ENCODE data around the gene C5orf46. TPM values are rescaled to one million over a fixed set of nuclear protein-coding genes. Genes with fewer than 3 reads are reported as not detected.

C5orf46 gene
- total and polyA plus RNA-seq, 4 donors: not detected

DNA sequence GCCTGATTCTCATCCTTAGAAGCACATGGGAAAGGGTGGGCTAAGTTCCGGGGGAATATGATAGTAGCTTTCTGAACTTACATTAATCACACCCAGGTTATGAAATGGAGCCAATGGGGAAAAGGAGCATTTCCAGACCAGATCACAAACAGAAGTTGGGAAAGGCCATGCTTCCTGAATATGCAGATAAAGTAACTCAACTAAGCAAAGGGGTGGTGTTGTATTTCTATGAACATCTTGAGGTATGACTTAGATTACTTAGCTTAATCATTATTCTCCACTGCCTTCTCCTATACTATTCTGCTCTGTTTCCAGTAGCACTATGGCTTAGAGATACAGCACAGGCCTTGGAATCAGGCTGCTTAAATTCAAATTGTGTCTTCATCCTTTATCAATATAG, 10.5 kb downstream of the C5orf46 start:
- 83% methylated on average over 1 of the region's 1 CpG for WGBS

GRCh38 chr5:147893820-147894219, 12.5 kb downstream of the C5orf46 start:
- Histone ChIP-seq H3K9ac (ENCODE audit: low read depth in 1 of 2, low read length in 2 of 2) (no peak overlapping the region), H3K27ac (ENCODE audit: low read depth in 1 of 2, low read length in 2 of 2) (no peak overlapping the region), H3K4me3 (ENCODE audit: low read depth in 1 of 3, low read length in 3 of 3) (no peak overlapping the region), H3K4me1 (ENCODE audit: control insufficient read depth in 4 of 4, insufficient read depth in 4 of 4, low read length in 3 of 4) (no peaks in the 10 kb centered on the region), H3K27me3 (ENCODE audit: control insufficient read depth in 4 of 4, insufficient read depth in 4 of 4, low read length in 3 of 4) (no peaks in the 10 kb centered on the region), H3K9me3 (ENCODE audit: control insufficient read depth in 4 of 4, low read length in 3 of 4) (no peaks in the 10 kb centered on the region), H3K36me3 (ENCODE audit: control insufficient read depth in 4 of 4, insufficient read depth in 3 of 4, low read depth in 1 of 4, low read length in 3 of 4) (no peaks in the 10 kb centered on the region)
- TF ChIP-seq GABPA (IDR thresholded peaks at IDR 0.05 in 1 of 2, conservative IDR thresholded peaks at IDR 0.05 in 1 of 2): no peak
- no peak for TF ChIP-seq ZBTB33 (IDR thresholded peaks at IDR 0.05)
- no peak for TF ChIP-seq FOXA2 (IDR thresholded peaks at IDR 0.05)
- TF ChIP-seq HNF4G (IDR thresholded peaks at IDR 0.05): no peak
- TF ChIP-seq MAX (IDR thresholded peaks at IDR 0.05): no peak
- DNase-seq (ENCODE audit: low spot score): no peak
- WGBS: 52% methylated on average over 2 of the region's 2 CpGs

More for the DNA sequence above, 10.5 kb downstream of the C5orf46 start:
- no peak overlapping the region for H3K27ac ChIP-seq (ENCODE audit: low read depth in 1 of 2, low read length in 2 of 2)
- no peak overlapping the region for H3K4me3 ChIP-seq (ENCODE audit: low read depth in 1 of 3, low read length in 3 of 3)
- no peaks in the 10 kb centered on the region for H3K27me3 ChIP-seq (ENCODE audit: control insufficient read depth in 4 of 4, insufficient read depth in 4 of 4, low read length in 3 of 4)
- no peak for DNase-seq (ENCODE audit: low spot score)
- no peaks in the 10 kb centered on the region for H3K36me3 ChIP-seq (ENCODE audit: control insufficient read depth in 4 of 4, insufficient read depth in 3 of 4, low read depth in 1 of 4, low read length in 3 of 4)
- H3K9me3 ChIP-seq (ENCODE audit: control insufficient read depth in 4 of 4, low read length in 3 of 4): no peaks in the 10 kb centered on the region
- no peak for TF ChIP-seq FOXA1 (IDR thresholded peaks at IDR 0.05)
- H3K9ac ChIP-seq (ENCODE audit: low read depth in 1 of 2, low read length in 2 of 2): no peak overlapping the region
- no peaks in the 10 kb centered on the region for H3K4me1 ChIP-seq (ENCODE audit: control insufficient read depth in 4 of 4, insufficient read depth in 4 of 4, low read length in 3 of 4)

- Histone ChIP-seq H3K4me3 (ENCODE audit: low read depth in 1 of 3, low read length in 3 of 3) (no peak overlapping the region), H3K27ac (ENCODE audit: low read depth in 1 of 2, low read length in 2 of 2) (no peak overlapping the region), H3K9ac (ENCODE audit: low read depth in 1 of 2, low read length in 2 of 2) (no peak overlapping the region), H3K27me3 (ENCODE audit: control insufficient read depth in 4 of 4, insufficient read depth in 4 of 4, low read length in 3 of 4) (no peaks in the 10 kb centered on the region), H3K36me3 (ENCODE audit: control insufficient read depth in 4 of 4, insufficient read depth in 3 of 4, low read depth in 1 of 4, low read length in 3 of 4) (no peaks in the 10 kb centered on the region), H3K9me3 (ENCODE audit: control insufficient read depth in 4 of 4, low read length in 3 of 4) (no peaks in the 10 kb centered on the region), H3K4me1 (ENCODE audit: control insufficient read depth in 4 of 4, insufficient read depth in 4 of 4, low read length in 3 of 4) (no peaks in the 10 kb centered on the region)
- 56% methylated on average over 3 of the region's 3 CpGs for WGBS
- TF ChIP-seq HNF4A (conservative IDR thresholded peaks at IDR 0.05): no peak
- no peak for TF ChIP-seq YY1 (IDR thresholded peaks at IDR 0.05)
- DNase-seq (ENCODE audit: low spot score): no peak
Observed at GRCh38 chr5:147892696-147893296, 13.5 kb downstream of the C5orf46 start.

GRCh38 chr5:147887930-147888329, 18.4 kb downstream of the C5orf46 start:
- Histone ChIP-seq H3K27ac (ENCODE audit: low read depth in 1 of 2, low read length in 2 of 2) (no peak overlapping the region), H3K27me3 (ENCODE audit: control insufficient read depth in 4 of 4, insufficient read depth in 4 of 4, low read length in 3 of 4) (no peaks in the 10 kb centered on the region), H3K4me3 (ENCODE audit: low read depth in 1 of 3, low read length in 3 of 3) (no peak overlapping the region), H3K36me3 (ENCODE audit: control insufficient read depth in 4 of 4, insufficient read depth in 3 of 4, low read depth in 1 of 4, low read length in 3 of 4) (no peaks in the 10 kb centered on the region), H3K9me3 (ENCODE audit: control insufficient read depth in 4 of 4, low read length in 3 of 4) (no peaks in the 10 kb centered on the region), H3K9ac (ENCODE audit: low read depth in 1 of 2, low read length in 2 of 2) (no peak overlapping the region), H3K4me1 (ENCODE audit: control insufficient read depth in 4 of 4, insufficient read depth in 4 of 4, low read length in 3 of 4) (no peaks in the 10 kb centered on the region)
- no peak for DNase-seq (ENCODE audit: low spot score)
- 86% methylated on average over 2 of the region's 2 CpGs for WGBS
- TF ChIP-seq FOXA1 (IDR thresholded peaks at IDR 0.05) (no peak), ZBTB33 (IDR thresholded peaks at IDR 0.05) (no peak), NR2F2 (IDR thresholded peaks at IDR 0.05) (no peak), GABPA (IDR thresholded peaks at IDR 0.05 in 1 of 2, conservative IDR thresholded peaks at IDR 0.05 in 1 of 2) (no peak), EGR1 (IDR thresholded peaks at IDR 0.05; ENCODE audit: low read depth in 2 of 2) (no peak), HNF4G (IDR thresholded peaks at IDR 0.05) (no peak)
- TF ChIP-seq, protein P1, sequence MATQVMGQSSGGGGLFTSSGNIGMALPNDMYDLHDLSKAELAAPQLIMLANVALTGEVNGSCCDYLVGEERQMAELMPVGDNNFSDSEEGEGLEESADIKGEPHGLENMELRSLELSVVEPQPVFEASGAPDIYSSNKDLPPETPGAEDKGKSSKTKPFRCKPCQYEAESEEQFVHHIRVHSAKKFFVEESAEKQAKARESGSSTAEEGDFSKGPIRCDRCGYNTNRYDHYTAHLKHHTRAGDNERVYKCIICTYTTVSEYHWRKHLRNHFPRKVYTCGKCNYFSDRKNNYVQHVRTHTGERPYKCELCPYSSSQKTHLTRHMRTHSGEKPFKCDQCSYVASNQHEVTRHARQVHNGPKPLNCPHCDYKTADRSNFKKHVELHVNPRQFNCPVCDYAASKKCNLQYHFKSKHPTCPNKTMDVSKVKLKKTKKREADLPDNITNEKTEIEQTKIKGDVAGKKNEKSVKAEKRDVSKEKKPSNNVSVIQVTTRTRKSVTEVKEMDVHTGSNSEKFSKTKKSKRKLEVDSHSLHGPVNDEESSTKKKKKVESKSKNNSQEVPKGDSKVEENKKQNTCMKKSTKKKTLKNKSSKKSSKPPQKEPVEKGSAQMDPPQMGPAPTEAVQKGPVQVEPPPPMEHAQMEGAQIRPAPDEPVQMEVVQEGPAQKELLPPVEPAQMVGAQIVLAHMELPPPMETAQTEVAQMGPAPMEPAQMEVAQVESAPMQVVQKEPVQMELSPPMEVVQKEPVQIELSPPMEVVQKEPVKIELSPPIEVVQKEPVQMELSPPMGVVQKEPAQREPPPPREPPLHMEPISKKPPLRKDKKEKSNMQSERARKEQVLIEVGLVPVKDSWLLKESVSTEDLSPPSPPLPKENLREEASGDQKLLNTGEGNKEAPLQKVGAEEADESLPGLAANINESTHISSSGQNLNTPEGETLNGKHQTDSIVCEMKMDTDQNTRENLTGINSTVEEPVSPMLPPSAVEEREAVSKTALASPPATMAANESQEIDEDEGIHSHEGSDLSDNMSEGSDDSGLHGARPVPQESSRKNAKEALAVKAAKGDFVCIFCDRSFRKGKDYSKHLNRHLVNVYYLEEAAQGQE (IDR thresholded peaks at IDR 0.05): no peak
- TF ChIP-seq, protein P2, sequence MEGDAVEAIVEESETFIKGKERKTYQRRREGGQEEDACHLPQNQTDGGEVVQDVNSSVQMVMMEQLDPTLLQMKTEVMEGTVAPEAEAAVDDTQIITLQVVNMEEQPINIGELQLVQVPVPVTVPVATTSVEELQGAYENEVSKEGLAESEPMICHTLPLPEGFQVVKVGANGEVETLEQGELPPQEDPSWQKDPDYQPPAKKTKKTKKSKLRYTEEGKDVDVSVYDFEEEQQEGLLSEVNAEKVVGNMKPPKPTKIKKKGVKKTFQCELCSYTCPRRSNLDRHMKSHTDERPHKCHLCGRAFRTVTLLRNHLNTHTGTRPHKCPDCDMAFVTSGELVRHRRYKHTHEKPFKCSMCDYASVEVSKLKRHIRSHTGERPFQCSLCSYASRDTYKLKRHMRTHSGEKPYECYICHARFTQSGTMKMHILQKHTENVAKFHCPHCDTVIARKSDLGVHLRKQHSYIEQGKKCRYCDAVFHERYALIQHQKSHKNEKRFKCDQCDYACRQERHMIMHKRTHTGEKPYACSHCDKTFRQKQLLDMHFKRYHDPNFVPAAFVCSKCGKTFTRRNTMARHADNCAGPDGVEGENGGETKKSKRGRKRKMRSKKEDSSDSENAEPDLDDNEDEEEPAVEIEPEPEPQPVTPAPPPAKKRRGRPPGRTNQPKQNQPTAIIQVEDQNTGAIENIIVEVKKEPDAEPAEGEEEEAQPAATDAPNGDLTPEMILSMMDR (IDR thresholded peaks at IDR 0.05; ENCODE audit: low read depth, low read length, missing input control): no peak

All from liver (tissue), 9 donors.